Parathyroid adenoma (tissue), 2 donors: ENCODE data around the gene TULP4.

Experiments used
- H2AFZ ChIP-seq: fragments of 300-600 bp; sonication (generic); one replicate; pipeline ENCODE4 v1.7.0; 2017; ENCODE audit warnings: antibody characterized with exemption, mild to moderate bottlenecking
- H3K27ac ChIP-seq: fragments of 300-600 bp; sonication (generic); one replicate; pipeline ENCODE4 v1.7.0; 2017
- H3K27me3 ChIP-seq: fragments of 300-600 bp; sonication (generic); one replicate; pipeline ENCODE4 v1.7.0; 2017; ENCODE audit warnings: low read length; ENCODE audit not compliant: control insufficient read depth, insufficient read depth
- H3K36me3 ChIP-seq: fragments of 300-600 bp; sonication (generic); one replicate; pipeline ENCODE4 v1.7.0; 2017; ENCODE audit warnings: low read length; ENCODE audit not compliant: control insufficient read depth, insufficient read depth
- H3K4me1 ChIP-seq: fragments of 300-600 bp; sonication (generic); one replicate; pipeline ENCODE4 v1.7.0; 2017; ENCODE audit warnings: control low read depth
- H3K4me2 ChIP-seq: fragments of 300-600 bp; sonication (generic); one replicate; pipeline ENCODE4 v1.7.0; 2017; ENCODE audit warnings: low read length
- H3K4me3 ChIP-seq: fragments of 300-600 bp; sonication (generic); one replicate; pipeline ENCODE4 v1.7.0; 2017; ENCODE audit warnings: low read depth, low read length
- H3K79me2 ChIP-seq: fragments of 300-600 bp; sonication (generic); one replicate; pipeline ENCODE4 v1.7.0; 2017; ENCODE audit warnings: control low read depth
- H3K9ac ChIP-seq: fragments of 300-600 bp; sonication (generic); one replicate; pipeline ENCODE4 v1.7.0; 2017; ENCODE audit warnings: mild to moderate bottlenecking
- H3K9me3 ChIP-seq: fragments of 300-600 bp; sonication (generic); one replicate; pipeline ENCODE4 v1.7.0; 2017; ENCODE audit warnings: low read length; ENCODE audit not compliant: control insufficient read depth
- TF ChIP-seq, protein P1 (sequence below): fragments of 300-600 bp; sonication (generic); IDR thresholded peaks from one replicate; pipeline ENCODE4 v1.7.0; 2017; ENCODE audit warnings: antibody characterized with exemption, mild to moderate bottlenecking
- donor health status: primary hyperparathyroidism.

Gene TULP4

DNA sequence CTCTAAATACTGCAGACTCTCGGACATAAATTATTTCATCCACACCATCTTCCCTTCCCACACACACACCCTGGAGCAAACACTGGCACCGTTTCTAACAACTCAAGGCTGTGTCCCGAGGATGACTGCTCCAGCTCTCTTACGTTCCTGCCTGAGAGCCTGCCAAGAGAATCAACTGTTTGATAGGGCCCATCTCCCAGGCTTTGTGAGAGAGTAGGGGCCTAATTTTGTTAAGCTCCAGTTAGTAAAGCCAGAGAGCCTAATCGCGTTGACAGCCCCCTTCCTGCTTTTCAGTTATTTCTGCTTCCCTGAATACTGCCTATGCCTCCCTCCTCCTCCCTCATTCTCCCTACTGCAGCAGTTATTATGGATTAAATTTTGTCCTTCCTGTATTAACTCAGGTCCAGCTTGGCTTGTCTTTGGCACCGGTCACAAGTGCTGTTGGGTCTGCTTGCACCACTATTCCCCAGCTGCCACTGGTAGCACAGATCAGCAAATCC, 129.5 kb downstream of the TULP4 start:
- Histone ChIP-seq H3K36me3 (no peaks in the 10 kb centered on the region), H3K4me3 (no peak overlapping the region), H3K4me2 (no peak overlapping the region), H3K79me2 (no peaks in the 10 kb centered on the region), H3K4me1 (no peaks in the 10 kb centered on the region), H3K27ac (no peak overlapping the region), H3K27me3 (no peaks in the 10 kb centered on the region), H2AFZ (no peak overlapping the region), H3K9ac (no peak overlapping the region), H3K9me3 (no peaks in the 10 kb centered on the region)
- TF ChIP-seq, protein P1, sequence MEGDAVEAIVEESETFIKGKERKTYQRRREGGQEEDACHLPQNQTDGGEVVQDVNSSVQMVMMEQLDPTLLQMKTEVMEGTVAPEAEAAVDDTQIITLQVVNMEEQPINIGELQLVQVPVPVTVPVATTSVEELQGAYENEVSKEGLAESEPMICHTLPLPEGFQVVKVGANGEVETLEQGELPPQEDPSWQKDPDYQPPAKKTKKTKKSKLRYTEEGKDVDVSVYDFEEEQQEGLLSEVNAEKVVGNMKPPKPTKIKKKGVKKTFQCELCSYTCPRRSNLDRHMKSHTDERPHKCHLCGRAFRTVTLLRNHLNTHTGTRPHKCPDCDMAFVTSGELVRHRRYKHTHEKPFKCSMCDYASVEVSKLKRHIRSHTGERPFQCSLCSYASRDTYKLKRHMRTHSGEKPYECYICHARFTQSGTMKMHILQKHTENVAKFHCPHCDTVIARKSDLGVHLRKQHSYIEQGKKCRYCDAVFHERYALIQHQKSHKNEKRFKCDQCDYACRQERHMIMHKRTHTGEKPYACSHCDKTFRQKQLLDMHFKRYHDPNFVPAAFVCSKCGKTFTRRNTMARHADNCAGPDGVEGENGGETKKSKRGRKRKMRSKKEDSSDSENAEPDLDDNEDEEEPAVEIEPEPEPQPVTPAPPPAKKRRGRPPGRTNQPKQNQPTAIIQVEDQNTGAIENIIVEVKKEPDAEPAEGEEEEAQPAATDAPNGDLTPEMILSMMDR, result no peak

DNA sequence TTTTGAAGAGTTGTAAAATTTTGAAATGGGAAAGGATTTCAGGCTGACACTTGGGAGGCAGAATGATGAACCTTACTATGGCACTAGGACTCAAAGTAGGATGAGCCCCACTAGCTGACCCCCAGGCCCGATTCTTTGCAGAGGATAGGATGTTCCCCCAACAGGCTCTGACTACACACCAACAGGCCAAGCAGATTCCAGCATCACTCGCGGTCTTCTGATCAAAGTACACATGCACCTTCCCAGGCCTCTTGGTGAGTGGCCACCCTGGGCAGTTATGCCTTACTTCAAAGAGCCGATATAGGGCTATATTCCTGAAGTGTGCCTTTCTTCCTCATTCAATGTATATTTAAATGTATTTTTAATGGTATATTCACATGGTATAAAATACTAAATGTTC, 130.0 kb downstream of the TULP4 start:
- Histone ChIP-seq H3K9ac (no peak overlapping the region), H3K27ac (no peak overlapping the region)
- TF ChIP-seq, protein P1, result no peak

DNA sequence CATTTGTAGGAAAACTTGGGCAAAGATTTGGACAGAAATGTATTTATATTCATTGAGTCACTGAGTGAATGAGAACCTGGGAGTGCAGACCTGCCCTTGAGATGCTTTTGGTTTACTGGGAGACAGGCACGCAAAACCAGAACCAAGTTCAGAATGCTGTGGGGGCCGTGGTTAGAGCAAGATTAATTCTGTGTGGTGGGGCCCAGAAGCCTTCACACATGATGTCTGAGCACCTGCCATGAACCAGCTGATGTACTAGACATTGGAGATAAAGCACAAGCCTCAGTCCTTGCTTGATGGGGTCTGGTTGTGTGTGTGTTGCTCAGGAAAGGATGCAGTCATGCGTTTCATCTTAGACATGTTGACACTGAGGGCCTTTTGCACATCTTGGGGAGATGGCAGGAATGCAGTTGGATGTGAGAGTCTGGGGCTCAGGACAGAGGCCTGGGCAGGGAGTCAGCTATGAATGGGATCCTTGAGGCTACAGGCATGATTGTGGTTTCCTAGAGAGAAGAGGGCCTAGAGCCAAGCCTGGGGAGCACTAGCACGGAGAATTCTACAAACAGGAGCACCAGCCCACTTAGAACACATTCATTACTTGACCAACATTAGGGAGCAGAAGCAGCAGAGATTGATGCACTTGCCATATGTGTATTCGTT, 133.3 kb downstream of the TULP4 start:
- H3K27ac ChIP-seq, result no peak overlapping the region
- no peak overlapping the region for H3K4me3 ChIP-seq
- TF ChIP-seq, protein P1, result no peak
- no peaks in the 10 kb centered on the region for H3K36me3 ChIP-seq
- H3K4me2 ChIP-seq, result no peak overlapping the region
- no peaks in the 10 kb centered on the region for H3K27me3 ChIP-seq
- no peaks in the 10 kb centered on the region for H3K4me1 ChIP-seq
- no peaks in the 10 kb centered on the region for H3K79me2 ChIP-seq
- H3K9ac ChIP-seq, result no peak overlapping the region
- H3K9me3 ChIP-seq, result no peaks in the 10 kb centered on the region
- H2AFZ ChIP-seq, result no peak overlapping the region

More for the DNA sequence above, 130.0 kb downstream of the TULP4 start:
- Histone ChIP-seq H3K27me3 (no peaks in the 10 kb centered on the region), H3K4me3 (no peak overlapping the region), H3K4me1 (no peaks in the 10 kb centered on the region), H3K36me3 (no peaks in the 10 kb centered on the region), H3K79me2 (no peaks in the 10 kb centered on the region), H2AFZ (no peak overlapping the region), H3K4me2 (no peak overlapping the region), H3K9me3 (no peaks in the 10 kb centered on the region)

DNA sequence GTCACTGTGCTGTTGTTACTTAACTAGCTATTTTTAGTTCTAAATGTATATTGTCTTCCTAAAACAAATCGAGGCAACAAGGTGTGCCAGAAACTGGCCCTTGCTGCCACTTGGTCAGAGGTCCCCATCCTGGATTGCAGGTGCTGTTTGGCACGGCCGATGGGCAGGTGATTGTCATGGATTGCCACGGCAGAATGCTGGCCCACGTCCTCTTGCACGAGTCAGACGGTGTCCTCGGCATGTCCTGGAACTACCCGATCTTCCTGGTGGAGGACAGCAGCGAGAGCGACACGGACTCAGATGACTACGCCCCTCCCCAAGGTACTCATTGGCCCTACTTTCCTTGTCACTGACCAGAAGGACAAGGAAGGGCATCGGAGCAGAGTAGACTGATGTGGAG, 136.6 kb downstream of the TULP4 start:
- TF ChIP-seq, protein P1, result no peak
- H3K9ac ChIP-seq, result no peak overlapping the region
- H3K9me3 ChIP-seq, result no peaks in the 10 kb centered on the region
- H3K79me2 ChIP-seq, result no peaks in the 10 kb centered on the region
- H3K36me3 ChIP-seq, result no peaks in the 10 kb centered on the region
- H3K27ac ChIP-seq, result no peak overlapping the region
- no peaks in the 10 kb centered on the region for H3K4me1 ChIP-seq
- H3K27me3 ChIP-seq, result no peaks in the 10 kb centered on the region
- H3K4me3 ChIP-seq, result no peak overlapping the region
- no peak overlapping the region for H2AFZ ChIP-seq
- H3K4me2 ChIP-seq, result no peak overlapping the region

DNA sequence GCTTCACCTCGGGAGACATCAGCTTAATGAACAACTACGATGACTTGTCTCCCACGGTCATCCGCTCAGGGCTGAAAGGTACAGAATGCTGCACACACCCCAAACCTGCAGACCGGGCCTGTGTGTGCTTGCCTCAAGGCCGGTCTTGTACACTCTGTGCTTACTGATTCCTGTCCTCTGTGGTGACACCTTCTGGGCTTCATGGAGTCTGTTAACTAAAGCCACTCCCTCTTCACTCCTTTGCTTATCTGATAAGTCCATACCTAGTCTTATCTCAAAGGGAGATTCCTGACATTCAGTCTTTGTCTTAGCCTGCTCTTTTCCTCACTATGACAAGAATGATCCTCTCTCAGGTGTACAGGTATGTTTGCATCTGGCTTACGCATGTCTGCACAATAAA, 139.9 kb downstream of the TULP4 start:
- Histone ChIP-seq H3K27me3 (no peaks in the 10 kb centered on the region), H3K9me3 (no peaks in the 10 kb centered on the region), H3K27ac (no peak overlapping the region), H3K4me2 (no peak overlapping the region), H3K79me2 (no peaks in the 10 kb centered on the region), H3K4me1 (no peaks in the 10 kb centered on the region), H2AFZ (no peak overlapping the region), H3K9ac (no peak overlapping the region), H3K36me3 (no peaks in the 10 kb centered on the region), H3K4me3 (no peak overlapping the region)
- TF ChIP-seq, protein P1, result no peak
